Activated B cell treated with CpG ODN at 0.5 μM for 24 hours (primary cell): ENCODE results near the gene EBLN1. TPM values are rescaled to one million over a fixed set of nuclear protein-coding genes. Genes with fewer than 3 reads are reported as not detected.

ENCODE experiments used
- ATAC-seq: fragments of 200-7000 bp; cut with Tn5 transposase; one replicate; pipeline ENCODE4 v1.10.0; 2021; ENCODE audit warnings: low read depth, mild to moderate bottlenecking, moderate library complexity
- CTCF ChIA-PET: fragments of 350-600 bp; sonication (Branson Sonifier 250); formaldehyde crosslinking; loops from one replicate; lab custom pipeline; 2021; ENCODE audit warnings: antibody characterized with exemption; lab: Charles Lee
- POLR2A ChIA-PET: fragments of 350-600 bp; sonication (Branson Sonifier 250); formaldehyde crosslinking; loops from one replicate; lab custom pipeline; 2021; ENCODE audit warnings: antibody characterized with exemption; lab: Charles Lee
- DNase-seq: peaks from one replicate; pipeline ENCODE4 v3.0.0; 2022
- H3K27ac Mint-ChIP-seq: one replicate; pipeline ENCODE4 v1.8.0; 2020; ENCODE audit warnings: mixed read lengths
- H3K27me3 Mint-ChIP-seq: one replicate; pipeline ENCODE4 v1.8.0; 2021; ENCODE audit warnings: mixed read lengths
- H3K36me3 Mint-ChIP-seq: one replicate; pipeline ENCODE4 v1.8.0; 2021; ENCODE audit warnings: low read depth, mixed read lengths
- H3K4me1 Mint-ChIP-seq: one replicate; pipeline ENCODE4 v1.8.0; 2021; ENCODE audit warnings: mixed read lengths
- H3K4me3 Mint-ChIP-seq: one replicate; pipeline ENCODE4 v1.8.0; 2020; ENCODE audit warnings: mild to moderate bottlenecking, mixed read lengths
- H3K9me3 Mint-ChIP-seq: one replicate; pipeline ENCODE4 v1.8.0; 2020; ENCODE audit warnings: mixed read lengths
- intact Hi-C: fragments of 100-400 bp; cut with micrococcal nuclease; formaldehyde crosslinking; loops from one replicate; pipeline ENCODE4 v1.15.1; 2024
- total RNA-seq: library from RNA; stranded (reverse); gene quantifications from 2 replicates; pipeline ENCODE4 v1.2.3, GENCODE V29; 2022
- TF ChIP-seq, protein P1 (sequence below): fragments of 200-600 bp; IDR thresholded peaks from one replicate; pipeline ENCODE4 v1.8.0; 2022; ENCODE audit warnings: antibody characterized with exemption, mild to moderate bottlenecking

The EBLN1 gene
- total RNA-seq, 1 donor from 2014 or later, result not detected

DNA sequence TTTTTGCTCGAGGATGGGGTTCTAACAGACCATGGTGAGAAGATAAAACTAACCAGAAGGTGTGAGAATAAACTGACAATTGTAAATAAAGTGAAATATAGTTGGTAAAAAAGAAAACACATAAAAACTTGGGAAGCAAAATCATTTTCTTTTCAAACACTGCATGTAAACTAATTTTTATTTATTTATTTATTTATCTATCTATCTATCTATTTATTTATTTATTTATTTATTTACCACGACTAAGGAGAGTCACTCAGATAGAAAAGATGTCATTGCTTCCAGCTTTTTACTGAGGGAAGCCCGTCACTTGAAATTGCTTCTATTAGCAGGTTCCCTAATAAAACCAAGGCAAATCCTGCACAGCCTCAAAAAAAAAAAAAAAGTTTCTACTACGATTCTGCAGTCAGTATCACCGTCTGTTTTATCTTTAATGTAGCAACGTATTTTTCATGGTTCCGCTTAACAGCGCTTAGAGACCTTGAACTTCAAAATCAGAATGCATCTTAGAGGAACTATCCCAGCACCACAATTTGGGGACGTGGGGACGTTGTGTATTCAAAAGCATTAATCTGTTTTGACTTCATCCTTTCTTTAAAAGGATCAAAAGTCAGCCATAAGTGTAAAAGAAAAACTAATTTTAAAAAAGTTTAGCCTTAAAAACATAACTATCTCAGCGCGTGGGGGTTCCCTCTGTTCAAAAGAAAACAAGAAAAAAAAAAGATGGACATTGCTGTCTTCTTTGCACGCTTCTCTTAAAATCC is 33.3 kb upstream of the EBLN1 start:
- intact Hi-C loops, result loop anchor here (1.0 to 10.0 kb wide), 5 partner anchors 226 to 844 kb away; partner anchors contain the start of genes MLLT10 and MSRB2
- Mint-ChIP-seq H3K4me3 (peak overlapping the region; percentile 97), H3K27me3 (no peaks in the 10 kb centered on the region), H3K9me3 (no peaks in the 10 kb centered on the region), H3K36me3 (peaks cover 16% of the 10 kb centered on the region), H3K27ac (peak overlapping the region; percentile 100), H3K4me1 (peaks cover 33% of the 10 kb centered on the region)
- ATAC-seq (peak; percentile 12), DNase-seq (no peak)
- ChIA-PET CTCF (no interaction called here), POLR2A (interaction anchor here (0.7 to 5.6 kb wide), 4 partner anchors 21 to 1183 kb away, joined by 3 to 83 read pairs (median 32); partner anchors contain the start of gene COMMD3)
- TF ChIP-seq, protein P1, sequence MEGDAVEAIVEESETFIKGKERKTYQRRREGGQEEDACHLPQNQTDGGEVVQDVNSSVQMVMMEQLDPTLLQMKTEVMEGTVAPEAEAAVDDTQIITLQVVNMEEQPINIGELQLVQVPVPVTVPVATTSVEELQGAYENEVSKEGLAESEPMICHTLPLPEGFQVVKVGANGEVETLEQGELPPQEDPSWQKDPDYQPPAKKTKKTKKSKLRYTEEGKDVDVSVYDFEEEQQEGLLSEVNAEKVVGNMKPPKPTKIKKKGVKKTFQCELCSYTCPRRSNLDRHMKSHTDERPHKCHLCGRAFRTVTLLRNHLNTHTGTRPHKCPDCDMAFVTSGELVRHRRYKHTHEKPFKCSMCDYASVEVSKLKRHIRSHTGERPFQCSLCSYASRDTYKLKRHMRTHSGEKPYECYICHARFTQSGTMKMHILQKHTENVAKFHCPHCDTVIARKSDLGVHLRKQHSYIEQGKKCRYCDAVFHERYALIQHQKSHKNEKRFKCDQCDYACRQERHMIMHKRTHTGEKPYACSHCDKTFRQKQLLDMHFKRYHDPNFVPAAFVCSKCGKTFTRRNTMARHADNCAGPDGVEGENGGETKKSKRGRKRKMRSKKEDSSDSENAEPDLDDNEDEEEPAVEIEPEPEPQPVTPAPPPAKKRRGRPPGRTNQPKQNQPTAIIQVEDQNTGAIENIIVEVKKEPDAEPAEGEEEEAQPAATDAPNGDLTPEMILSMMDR, result no peak

DNA sequence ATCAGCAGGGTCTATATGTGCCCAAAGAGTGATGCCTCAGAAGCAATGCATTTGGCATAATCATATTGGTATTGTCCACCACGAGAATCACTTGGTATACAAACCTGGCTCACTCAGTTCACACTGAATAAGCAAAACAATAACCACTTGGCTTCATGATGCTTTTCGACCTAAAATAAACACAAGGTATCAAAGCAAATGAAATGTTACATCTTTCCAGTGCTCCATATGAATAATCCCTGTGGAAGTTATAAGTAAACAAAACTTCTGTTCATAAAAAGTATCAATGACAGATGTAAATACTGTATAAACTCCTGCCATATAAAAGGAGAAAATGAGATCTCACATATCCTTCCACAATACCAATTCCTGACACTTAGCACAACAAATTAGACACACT is 29.8 kb upstream of the EBLN1 start:
- ATAC-seq (no peak), DNase-seq (no peak)
- no peaks in the 10 kb centered on the region for H3K9me3 Mint-ChIP-seq
- POLR2A ChIA-PET, result interaction anchor here (1.0 kb wide), 1 partner anchor 714 kb away, joined by 3 read pairs; the partner anchor contains the start of gene MLLT10
- TF ChIP-seq, protein P1, result no peak
- no peak overlapping the region for H3K27ac Mint-ChIP-seq
- CTCF ChIA-PET, result no interaction called here
- H3K27me3 Mint-ChIP-seq, result no peaks in the 10 kb centered on the region
- H3K4me3 Mint-ChIP-seq, result no peak overlapping the region
- H3K4me1 Mint-ChIP-seq, result peaks cover 21% of the 10 kb centered on the region
- intact Hi-C loops, result loop anchor here (1.0 kb wide), 1 partner anchor 17 kb away; no protein-coding TSS in a partner anchor
- peaks cover 13% of the 10 kb centered on the region for H3K36me3 Mint-ChIP-seq

DNA sequence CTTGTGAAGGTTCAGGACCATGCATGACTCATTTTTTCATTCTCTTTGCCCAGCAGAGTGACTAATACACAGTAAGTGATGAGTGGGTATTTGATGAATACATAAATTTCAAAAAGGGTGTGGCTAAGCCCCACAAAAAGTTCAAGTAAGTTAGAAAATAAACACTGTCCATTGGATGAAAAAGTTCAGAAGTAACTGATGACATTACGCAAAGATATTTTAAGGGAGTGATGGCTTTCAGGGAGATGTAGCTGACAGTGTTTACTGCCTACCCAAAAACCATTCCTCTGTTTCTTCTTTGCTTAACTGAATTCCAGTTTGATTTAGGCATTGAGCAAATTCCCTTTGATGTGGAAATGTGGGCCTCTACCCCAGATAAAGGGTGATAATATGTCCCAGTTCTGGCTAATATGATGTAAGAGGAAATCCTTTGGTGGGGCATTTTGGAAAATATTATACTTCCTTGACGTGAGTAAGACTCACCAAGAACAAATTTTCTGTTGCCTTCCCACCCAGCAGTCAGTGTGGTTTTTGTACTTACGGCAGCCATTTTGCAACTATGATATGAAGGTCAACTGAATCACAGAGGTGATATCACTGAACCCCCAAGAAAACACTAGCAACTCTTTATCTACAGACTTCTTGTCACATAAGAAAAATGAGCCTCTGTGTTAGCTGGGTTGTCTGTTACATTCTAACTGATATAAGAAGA is 29.0 kb upstream of the EBLN1 start:
- Mint-ChIP-seq H3K27ac (peak overlapping the region; percentile 26), H3K36me3 (peaks cover 10% of the 10 kb centered on the region), H3K4me3 (no peak overlapping the region), H3K27me3 (no peaks in the 10 kb centered on the region), H3K9me3 (no peaks in the 10 kb centered on the region), H3K4me1 (peaks cover 21% of the 10 kb centered on the region)
- TF ChIP-seq, protein P1, result no peak
- intact Hi-C loops, result loop anchor here (1.0 kb wide), 1 partner anchor 17 kb away; no protein-coding TSS in a partner anchor
- no peak for DNase-seq
- ChIA-PET CTCF (no interaction called here), POLR2A (interaction anchor here (1.0 kb wide), 1 partner anchor 713 kb away, joined by 3 read pairs; the partner anchor contains the start of gene MLLT10)
- peak; percentile 70 for ATAC-seq

DNA sequence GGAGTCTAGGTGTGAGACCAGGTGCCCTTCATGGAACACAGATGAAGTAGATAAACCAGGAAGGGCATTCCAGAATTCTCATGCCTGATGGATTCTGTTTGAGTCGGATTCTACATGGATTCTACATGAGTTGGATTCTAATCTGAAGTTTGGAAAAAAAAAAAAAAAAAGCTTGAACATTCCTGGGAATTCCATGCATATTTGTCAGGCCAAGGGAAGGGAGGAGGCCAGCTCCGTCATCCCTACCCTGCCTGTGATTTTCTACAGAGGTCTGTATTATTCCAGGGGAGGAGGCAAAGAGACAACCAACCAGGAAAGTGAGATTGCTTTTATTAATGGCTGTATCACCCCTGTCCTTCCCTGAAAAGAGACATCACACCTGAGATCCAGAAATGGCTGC is 27.8 kb upstream of the EBLN1 start:
- intact Hi-C loops, result no loop called here
- ATAC-seq, result no peak
- no peak overlapping the region for H3K27ac Mint-ChIP-seq
- H3K4me3 Mint-ChIP-seq, result no peak overlapping the region
- H3K27me3 Mint-ChIP-seq, result peaks cover 2% of the 10 kb centered on the region
- H3K9me3 Mint-ChIP-seq, result no peaks in the 10 kb centered on the region
- TF ChIP-seq, protein P1, result no peak
- H3K4me1 Mint-ChIP-seq, result peaks cover 16% of the 10 kb centered on the region
- no peak for DNase-seq
- CTCF ChIA-PET, result no interaction called here
- POLR2A ChIA-PET, result interaction anchor here (0.6 to 1.1 kb wide), 2 partner anchors 32 to 77 kb away, joined by 3 to 4 read pairs; no protein-coding TSS in a partner anchor
- H3K36me3 Mint-ChIP-seq, result peaks cover 4% of the 10 kb centered on the region
